GM18909 (cell line): Measurements from ENCODE around the gene TPSG1.

Experiments
- ATAC-seq: cut with Tn5 transposase; IDR thresholded peaks from one replicate; pipeline ENCODE4 v1.9.1; 2021; ENCODE audit warnings: mild to moderate bottlenecking; ENCODE audit not compliant: unreplicated experiment, poor library complexity

The TPSG1 gene

DNA sequence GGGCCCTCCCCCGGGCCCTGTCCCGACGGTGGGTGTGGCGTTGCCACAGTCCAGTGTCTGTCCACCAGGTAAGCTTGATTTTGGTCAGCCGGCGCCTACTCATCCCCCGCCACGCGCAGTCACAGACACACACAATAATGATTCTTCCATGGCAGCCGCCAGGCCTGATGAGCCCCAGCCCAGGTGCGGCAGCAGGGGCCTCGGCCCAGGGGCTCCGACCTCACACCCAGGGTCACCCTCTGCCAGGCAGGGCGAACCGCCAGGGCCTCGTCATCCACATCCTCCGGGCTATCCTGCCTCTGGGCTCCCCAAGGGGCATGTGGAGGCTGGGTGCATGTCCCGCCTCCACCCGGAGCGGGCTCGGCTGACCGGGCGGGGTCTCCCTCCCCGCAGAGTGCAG is 7.5 kb downstream of the TPSG1 start:
- no peak for ATAC-seq

DNA sequence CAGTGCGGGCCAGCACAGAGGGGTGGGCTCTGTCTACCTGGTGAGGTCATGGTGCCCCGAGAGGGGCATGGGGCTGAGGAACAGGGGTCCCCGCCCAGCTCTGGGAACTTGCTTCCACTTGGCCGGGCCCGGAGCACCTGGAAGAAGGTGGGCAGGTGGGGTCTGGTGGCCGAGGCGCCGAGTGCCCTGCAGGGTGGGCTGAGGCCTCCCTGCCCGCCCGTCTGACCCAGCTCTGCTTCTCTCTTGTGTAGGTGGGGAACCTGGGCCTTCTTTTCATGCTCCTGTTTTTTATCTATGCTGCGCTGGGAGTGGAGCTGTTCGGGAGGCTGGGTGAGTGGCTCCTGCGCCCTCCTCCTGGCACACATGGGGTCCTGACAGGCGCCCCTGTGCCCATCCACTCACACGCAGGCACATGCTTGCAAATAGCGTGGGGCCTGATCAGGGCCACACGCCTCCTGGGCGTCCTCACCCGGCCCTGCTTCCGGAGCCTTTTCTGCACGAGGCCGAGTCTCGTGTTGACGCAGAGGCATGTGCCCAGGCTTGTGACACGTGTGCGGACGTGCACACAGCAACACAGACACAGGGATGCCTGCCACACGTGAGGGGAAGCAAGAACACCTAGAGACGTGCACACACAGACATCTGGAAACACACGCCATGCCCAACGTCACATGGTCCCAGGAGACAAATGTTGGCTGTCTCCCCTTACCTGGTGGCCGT is 8.2 kb downstream of the TPSG1 start:
- no peak for ATAC-seq

DNA sequence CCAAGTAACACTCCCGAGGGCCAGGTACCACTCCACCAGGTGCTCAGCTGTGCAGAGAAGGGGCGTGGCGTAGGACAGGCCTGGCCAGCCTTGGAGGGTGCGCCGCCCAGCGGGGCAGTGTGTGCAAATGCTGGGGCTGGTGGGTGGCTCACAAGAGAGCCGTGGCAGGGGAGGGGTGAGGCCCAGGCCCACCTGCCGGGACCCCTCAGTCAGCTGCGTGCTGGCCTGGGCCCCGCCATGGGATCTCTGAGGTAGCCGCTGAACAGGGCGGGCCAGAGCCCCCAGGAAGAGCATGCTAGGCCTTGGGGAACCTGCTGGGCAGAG is 8.8 kb downstream of the TPSG1 start:
- ATAC-seq: no peak

- no peak for ATAC-seq
These were observed 9.3 kb downstream of the TPSG1 start for GRCh38 chr16:1215574-1216295.

GRCh38 chr16:1214719-1215118 is 10.3 kb downstream of the TPSG1 start:
- ATAC-seq: no peak

- ATAC-seq: no peak
These were observed 11.2 kb downstream of the TPSG1 start for GRCh38 chr16:1213796-1214372.

DNA sequence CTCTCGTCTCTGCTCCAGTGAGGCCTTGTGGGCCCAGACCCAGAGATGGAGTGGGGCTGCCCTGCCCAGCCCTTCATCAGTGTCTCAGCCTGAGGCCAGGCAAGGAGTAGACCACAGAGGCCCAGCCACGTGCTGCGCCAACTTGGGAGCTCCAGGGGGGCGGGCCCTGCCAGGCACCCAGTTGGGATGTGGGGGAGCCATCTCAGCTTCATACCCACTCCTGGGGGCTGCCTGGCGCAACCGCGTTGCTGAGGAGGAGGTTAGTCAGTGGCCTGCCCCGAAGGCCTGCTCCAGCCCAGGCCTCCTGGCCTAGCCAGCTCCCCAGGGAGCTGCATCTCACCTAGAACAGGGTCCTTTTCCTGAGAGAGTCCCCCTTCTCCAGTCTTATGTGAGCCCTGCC is 11.8 kb downstream of the TPSG1 start:
- ATAC-seq: no peak

- ATAC-seq: no peak
These were observed 12.4 kb downstream of the TPSG1 start for GRCh38 chr16:1212616-1213194.

DNA sequence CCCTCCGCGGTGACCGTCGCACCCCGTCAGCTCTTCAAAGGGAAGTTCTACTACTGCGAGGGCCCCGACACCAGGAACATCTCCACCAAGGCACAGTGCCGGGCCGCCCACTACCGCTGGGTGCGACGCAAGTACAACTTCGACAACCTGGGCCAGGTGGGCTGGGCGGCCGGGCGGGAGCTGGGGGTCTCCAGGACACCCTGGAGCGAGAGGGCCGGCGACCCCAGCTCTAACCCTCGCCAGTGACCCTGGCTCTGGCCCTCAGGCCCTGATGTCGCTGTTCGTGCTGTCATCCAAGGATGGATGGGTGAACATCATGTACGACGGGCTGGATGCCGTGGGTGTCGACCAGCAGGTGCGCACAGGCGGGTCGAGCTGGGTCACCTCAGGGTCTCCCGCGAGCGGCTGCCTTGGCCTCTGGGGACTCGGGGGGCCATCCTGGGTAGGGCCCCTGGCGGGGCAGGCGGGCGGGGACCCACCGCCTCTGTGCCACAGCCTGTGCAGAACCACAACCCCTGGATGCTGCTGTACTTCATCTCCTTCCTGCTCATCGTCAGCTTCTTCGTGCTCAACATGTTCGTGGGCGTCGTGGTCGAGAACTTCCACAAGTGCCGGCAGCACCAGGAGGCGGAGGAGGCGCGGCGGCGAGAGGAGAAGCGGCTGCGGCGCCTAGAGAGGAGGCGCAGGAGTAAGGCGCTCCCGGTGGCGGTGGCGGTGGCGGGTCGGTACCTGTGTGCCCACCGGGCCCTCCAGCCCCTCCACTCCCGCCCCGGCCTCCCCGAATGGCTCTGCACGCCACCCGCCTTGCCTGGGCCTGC is 13.4 kb downstream of the TPSG1 start:
- no peak for ATAC-seq

GRCh38 chr16:1210461-1210860 is 14.6 kb downstream of the TPSG1 start:
- ATAC-seq: no peak

DNA sequence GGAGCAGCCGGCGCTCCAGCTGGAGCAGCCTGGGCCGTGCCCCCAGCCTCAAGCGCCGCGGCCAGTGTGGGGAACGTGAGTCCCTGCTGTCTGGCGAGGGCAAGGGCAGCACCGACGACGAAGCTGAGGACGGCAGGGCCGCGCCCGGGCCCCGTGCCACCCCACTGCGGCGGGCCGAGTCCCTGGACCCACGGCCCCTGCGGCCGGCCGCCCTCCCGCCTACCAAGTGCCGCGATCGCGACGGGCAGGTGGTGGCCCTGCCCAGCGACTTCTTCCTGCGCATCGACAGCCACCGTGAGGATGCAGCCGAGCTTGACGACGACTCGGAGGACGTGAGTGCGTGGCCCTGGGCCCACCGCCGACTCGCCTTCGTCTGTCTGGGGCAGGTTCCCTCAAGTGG is 16.0 kb downstream of the TPSG1 start:
- ATAC-seq: no peak

DNA sequence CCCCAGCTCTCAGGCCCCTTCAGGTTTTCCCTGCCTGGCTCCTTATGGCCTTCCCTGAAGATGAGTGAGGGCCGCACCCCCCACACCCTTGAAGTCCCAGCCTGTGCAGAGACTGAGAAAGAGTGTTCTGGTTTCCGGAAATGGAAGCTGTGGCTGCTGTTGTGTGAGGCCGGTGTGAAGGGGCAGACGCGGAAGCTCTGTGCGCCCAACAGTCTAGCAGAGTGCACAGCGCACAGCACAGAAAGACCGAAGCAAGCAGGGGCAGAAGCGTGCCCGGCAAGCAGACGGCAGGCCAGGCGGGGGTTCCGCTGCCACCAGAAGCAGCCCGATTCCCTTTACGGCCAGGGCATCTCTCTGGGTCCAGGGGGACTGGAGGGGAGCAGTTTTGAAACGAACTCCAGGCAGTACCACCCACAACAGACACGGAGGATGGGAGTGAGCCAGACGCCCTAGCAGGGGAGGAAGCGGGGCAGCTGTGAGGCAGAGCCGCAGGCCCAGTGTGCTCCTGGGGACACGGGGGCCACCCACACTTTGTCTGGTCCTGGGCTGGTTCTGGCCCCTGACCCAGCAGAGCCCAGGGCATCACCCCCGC is 16.7 kb downstream of the TPSG1 start:
- ATAC-seq: no peak

DNA sequence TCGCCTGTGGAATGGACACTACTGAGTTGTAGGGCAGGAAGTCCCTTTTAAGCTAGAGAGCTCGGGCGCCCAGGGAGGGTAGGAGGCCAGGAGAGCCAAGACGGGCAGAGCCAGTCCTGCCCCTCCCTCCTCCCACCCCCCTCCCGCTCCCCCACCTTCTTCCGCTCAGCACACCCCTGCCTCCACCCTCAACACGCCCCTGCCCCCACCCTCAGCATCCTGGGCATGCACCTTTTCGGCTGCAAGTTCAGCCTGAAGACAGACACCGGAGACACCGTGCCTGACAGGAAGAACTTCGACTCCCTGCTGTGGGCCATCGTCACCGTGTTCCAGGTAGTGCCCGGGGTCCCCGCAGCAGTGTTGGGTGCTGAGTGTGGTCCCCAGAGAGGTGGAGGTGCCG is 18.3 kb downstream of the TPSG1 start:
- no peak for ATAC-seq

DNA sequence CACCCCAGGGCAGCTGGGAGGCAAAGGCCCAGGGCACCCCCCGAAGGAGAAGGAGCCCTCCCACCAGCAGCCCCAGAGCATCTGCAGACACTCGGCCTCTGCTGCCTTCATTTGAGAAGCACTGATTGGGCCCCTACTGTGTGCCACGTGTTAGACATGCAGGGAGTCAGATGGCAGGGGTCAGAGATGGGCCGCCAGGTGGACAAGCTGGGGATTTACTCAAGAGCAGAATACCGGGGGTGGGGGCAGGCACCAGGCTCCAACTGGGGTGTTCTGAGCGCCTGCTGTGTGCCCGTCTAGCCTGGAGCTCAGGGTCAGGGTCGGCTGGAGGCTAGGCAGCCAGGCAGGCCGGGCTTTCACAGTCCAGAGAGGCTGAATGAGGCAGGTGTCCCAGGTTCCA is 18.7 kb downstream of the TPSG1 start:
- no peak for ATAC-seq

- ATAC-seq: no peak
These were observed 20.1 kb downstream of the TPSG1 start for GRCh38 chr16:1204933-1205332.

GRCh38 chr16:1202274-1202673 is 22.8 kb downstream of the TPSG1 start:
- ATAC-seq: no peak

- ATAC-seq: no peak
These were observed 23.6 kb downstream of the TPSG1 start for GRCh38 chr16:1201444-1201843.

- ATAC-seq: no peak
These were observed 24.9 kb downstream of the TPSG1 start for GRCh38 chr16:1200014-1200627.

DNA sequence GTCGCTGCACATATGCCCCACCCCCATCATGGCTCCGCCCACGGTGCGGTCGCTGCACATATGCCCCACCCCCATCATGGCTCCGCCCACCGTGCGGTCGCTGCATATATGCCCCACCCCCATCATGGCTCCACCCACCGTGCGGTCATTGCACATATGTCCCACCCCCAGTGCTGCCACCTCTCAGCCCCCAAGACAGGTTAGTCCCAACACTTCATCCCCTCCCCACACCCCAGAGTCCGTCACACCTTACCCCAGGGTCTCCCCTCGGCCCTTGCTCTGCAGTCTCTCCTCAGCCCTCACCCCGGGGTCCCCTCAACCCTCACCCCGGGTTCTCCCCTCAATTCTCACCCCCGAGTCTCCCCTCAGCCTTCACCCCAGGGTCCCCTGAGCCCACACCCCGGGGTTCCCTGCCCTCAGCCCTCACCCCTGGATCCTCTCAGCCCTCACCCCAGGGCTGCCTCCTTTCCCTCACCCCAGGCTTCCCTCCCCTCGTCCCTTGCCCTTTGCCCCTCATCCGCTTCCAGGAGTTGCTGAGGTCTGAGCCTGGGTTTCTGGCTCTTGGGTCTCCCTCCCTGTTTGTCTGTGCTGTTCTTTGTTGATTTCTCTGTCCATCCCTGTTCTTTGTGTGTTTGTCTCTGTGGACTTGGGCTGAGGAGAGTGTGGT is 25.6 kb downstream of the TPSG1 start:
- ATAC-seq: no peak
